ENCODE measurements around the gene EXOC6B. TPM values are rescaled to one million over a fixed set of nuclear protein-coding genes. Genes with fewer than 3 reads are reported as not detected.
A peak's percentile ranks its signal among the peaks of the same experiment; 100 is the strongest.
"Not testable (repeated sequence)": the region's sequence is repeated elsewhere in the genome, so short reads cannot be mapped to it uniquely, and the experiment has no call there.

The EXOC6B gene
- total RNA-seq, 1 experiment from 2014 or later = 10.9 TPM

- DNase-seq (ENCODE audit: low spot score) = no peak
Observed at GRCh38 chr2:72607189-72607588, 218.6 kb downstream of the EXOC6B start.

GRCh38 chr2:72605836-72606442, 219.9 kb downstream of the EXOC6B start:
- peak; percentile 7 for DNase-seq (ENCODE audit: low spot score)

GRCh38 chr2:72604468-72604867, 221.4 kb downstream of the EXOC6B start:
- DNase-seq (ENCODE audit: low spot score) = no peak

DNA sequence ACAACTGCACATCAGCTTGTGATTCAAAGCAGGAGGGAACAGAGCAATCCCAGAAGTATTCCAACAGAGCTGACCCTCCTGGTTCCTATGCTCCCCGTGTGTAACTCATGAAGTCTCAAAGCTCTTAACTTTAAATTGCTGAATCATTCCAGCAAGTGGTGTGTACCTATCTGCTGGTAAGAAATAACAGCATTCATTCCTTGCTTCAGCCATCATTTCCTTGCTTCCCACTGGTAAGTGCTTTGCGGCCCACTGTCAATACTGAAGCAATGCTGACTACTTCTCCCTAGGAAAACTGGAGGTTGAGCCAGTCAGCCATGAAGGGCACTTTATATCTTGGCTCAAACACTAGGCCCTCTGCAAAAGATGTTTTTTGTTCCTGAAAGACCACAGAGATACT, 222.4 kb downstream of the EXOC6B start:
- DNase-seq (ENCODE audit: low spot score) = peak; percentile 15

GRCh38 chr2:72602711-72603110, 223.1 kb downstream of the EXOC6B start:
- DNase-seq (ENCODE audit: low spot score) = no peak

- DNase-seq (ENCODE audit: low spot score) = no peak
Observed at GRCh38 chr2:72602095-72602494, 223.7 kb downstream of the EXOC6B start.

- DNase-seq (ENCODE audit: low spot score) = not testable (repeated sequence)
Observed at GRCh38 chr2:72583836-72584235, 242.0 kb downstream of the EXOC6B start.

- no peak for DNase-seq (ENCODE audit: low spot score)
Observed at GRCh38 chr2:72583376-72583775, 242.5 kb downstream of the EXOC6B start.

DNA sequence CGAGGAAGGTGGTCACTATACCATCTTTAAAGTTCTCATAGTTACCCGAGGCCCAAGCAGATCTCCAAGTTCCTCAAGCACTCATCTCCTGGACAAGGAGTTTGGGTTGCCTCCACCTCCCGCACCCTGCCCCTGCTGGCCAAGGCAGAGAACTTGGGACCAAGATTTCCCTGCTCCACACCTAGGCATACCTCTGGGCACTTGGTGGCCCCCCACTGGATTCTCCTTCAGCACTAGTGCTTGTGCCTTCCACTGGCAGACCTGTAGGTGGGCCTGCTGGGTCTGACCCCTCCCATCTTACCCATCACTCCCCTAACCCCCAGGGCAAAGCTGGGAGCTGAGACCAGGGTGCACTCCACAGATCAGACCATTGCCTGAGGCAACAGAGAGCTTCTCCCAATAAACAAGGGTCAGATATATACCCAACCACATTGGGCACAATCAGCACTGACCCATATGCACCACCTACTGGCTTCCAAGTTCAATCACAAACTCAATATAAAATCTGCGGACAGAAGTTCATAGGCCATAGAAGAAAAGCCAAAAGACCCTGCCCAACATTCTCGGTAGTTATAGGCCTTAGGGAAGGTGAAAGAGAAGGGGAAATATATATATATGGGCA, 244.2 kb downstream of the EXOC6B start:
- DNase-seq (ENCODE audit: low spot score) = peak; percentile 8

GRCh38 chr2:72579591-72580180, 246.1 kb downstream of the EXOC6B start:
- peak; percentile 60 for DNase-seq (ENCODE audit: low spot score)

GRCh38 chr2:72576861-72577260, 249.0 kb downstream of the EXOC6B start:
- no peak for DNase-seq (ENCODE audit: low spot score)

GRCh38 chr2:72576459-72576858, 249.4 kb downstream of the EXOC6B start:
- DNase-seq (ENCODE audit: low spot score) = no peak

GRCh38 chr2:72574886-72575285, 250.9 kb downstream of the EXOC6B start:
- DNase-seq (ENCODE audit: low spot score) = no peak

- DNase-seq (ENCODE audit: low spot score) = no peak
Observed at GRCh38 chr2:72573232-72573631, 252.6 kb downstream of the EXOC6B start.

- DNase-seq (ENCODE audit: low spot score) = no peak
Observed at GRCh38 chr2:72572501-72572900, 253.3 kb downstream of the EXOC6B start.

DNA sequence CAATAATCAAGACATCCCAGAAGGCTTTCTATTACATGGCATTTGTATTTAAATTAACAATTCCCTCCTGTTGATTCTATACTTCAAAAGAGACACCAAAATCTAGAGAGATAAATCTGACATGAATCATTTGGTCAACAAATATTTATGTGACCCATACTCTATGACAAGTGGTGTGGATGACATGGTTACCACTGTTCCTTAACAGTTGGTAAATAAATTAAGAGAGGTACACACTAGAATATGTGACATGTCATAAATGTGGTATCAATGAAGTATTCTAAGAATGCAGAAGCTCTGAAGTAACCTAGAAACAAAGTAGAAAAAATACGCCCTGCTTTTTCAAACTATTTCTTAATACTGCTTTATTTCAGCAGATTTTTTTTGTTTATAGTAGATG, 255.4 kb downstream of the EXOC6B start:
- DNase-seq (ENCODE audit: low spot score) = no peak

GRCh38 chr2:72562451-72563153, 263.2 kb downstream of the EXOC6B start:
- no peak for DNase-seq (ENCODE audit: low spot score)

GRCh38 chr2:72561621-72562318, 264.1 kb downstream of the EXOC6B start:
- DNase-seq (ENCODE audit: low spot score) = no peak

DNA sequence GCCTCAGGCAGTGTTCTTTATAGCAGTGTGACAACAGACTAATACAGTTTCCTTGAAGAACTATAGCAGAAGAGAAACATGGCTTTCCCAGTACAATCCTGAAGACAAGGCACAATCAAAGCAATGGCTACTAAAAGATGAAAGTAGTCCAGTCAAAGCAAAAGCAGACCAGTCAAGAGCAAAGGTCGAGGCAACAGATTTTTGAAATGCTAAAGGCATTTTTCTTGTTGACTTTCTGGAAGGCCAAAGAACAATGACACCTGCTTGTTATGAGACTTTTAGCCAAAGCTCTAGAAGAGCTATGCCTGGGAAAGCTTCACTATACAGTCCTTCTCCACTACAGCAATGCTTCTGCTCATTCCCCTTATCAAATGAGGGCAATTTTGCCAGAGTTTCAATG, 269.9 kb downstream of the EXOC6B start:
- DNase-seq (ENCODE audit: low spot score) = no peak

DNA sequence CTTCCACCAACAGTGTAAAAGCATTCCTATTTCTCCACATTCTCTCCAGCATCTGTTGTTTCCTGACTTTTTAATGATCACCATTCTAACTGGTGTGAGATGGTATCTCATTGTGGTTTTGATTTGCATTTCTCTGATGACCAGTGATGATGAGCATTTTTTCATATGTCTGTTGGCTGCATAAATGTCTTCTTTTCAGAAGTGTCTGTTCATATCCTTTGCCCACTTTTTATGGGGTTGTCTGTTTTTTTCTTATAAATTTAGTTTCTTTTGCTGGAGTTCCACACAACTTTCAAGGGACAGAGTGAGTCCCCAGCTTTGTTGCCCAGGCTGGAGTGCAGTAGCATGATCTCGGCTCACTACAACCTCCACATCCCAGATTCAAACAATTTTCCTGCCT, 270.5 kb downstream of the EXOC6B start:
- not testable (repeated sequence) for DNase-seq (ENCODE audit: low spot score)

DNA sequence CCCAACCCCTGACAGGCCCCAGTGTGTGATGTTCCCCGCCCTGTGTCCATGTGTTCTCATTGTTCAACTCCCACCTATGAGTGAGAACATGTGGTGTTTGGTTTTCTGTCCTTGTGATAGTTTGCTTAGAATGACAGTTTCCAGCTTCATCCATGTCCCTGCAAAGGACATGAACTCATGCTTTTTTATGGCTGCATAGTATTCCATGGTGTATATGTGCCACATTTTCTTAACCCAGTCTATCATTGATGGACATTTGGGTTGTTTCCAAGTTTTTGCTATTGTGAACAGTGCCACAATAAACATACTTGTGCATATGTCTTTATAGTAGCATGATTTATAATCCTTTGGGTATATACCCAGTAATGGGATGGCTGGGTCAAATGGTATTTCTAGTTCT, 270.9 kb downstream of the EXOC6B start:
- DNase-seq (ENCODE audit: low spot score) = not testable (repeated sequence)

DNA sequence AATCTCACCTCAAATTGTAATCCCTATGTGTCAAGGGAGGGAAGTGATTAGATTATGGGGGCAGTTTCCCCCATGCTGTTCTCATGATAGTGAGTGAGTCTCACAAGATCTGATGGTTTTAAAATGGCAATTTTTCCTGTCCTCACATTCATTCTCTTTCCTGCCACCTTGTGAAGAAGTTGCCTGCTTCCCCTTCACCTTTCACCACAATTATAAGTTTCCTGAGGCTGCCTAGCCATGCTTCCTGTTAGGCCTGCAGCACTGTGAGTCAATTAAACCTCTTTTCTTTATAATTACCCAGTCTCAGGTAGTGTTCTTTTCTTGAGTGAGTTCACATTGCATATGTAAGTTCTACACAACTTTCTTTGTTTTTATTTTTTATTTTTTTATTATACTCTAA, 271.5 kb downstream of the EXOC6B start:
- DNase-seq (ENCODE audit: low spot score) = no peak

All from H4 (cell line).